ENCODE data around the gene SLAMF9. TPM values are rescaled to one million over a fixed set of nuclear protein-coding genes. Genes with fewer than 3 reads are reported as not detected.

SLAMF9 gene
- total RNA-seq, 1 experiment from 2014 or later: 8.7 TPM

DNA sequence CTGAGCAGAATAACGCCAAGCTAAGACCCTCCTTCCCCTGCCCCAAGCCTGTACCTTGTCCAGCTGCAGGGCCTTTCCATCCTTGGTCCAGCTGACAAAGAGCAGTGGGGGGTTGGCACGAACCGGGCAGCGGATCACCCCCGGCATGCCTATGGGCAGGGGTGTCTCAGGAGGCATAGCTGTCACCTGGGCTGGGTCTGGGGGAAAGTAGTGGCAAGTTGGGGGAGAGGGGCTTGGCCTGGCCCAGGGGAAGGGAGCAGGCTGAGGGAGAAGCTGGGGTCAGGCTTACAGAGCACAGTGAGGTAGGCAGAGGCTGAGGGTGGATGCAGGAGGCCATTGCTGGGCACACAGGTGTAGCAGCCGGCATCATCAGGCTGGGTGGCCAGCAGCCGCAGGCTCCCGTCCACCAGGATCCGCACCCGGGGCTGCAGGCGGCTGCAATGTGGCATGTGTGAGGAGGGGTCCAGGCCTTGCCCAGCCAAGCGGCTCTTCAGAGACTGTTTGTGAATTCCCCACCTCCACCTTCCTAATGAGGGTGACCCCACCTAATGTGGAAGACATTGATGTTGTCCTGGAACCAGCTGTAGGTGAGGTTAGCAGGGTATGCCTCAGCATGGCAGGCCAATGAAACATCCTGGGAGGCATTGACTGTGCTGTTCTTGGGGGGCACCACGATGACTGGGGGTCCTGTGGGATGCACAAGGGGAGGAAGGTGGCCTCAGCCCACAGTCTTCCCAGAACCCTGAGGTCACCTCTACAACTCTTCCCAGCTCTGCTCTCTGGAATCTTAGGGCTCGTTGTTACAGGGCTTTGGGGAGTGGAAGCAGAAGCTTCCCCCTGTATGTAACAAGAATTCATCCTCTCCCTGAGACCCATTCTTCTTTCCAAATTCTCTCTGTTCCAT, 19.6 kb downstream of the SLAMF9 start:
- no peak for DNase-seq
- no peak overlapping the region for H2AFZ ChIP-seq (ENCODE audit: low read length)
- no peak overlapping the region for H3K4me2 ChIP-seq (ENCODE audit: low read length)
- TF ChIP-seq EZH2phosphoT487 (IDR thresholded peaks at IDR 0.05; ENCODE audit: borderline replicate concordance, low read length): no peak
- no peak for TF ChIP-seq CTCF (conservative IDR thresholded peaks at IDR 0.05; ENCODE audit: low read depth, low read length)
- TF ChIP-seq EZH2 (IDR thresholded peaks at IDR 0.05; ENCODE audit: low read length, unreplicated experiment): no peak
- no peaks in the 10 kb centered on the region for H3K79me2 ChIP-seq (ENCODE audit: low read length)
- no peak for ATAC-seq
- H3K9me3 ChIP-seq (ENCODE audit: low read length): no peaks in the 10 kb centered on the region
- CTCF ChIA-PET: interaction anchor here (1.0 to 2.2 kb wide), 3 partner anchors 41 to 73 kb away, joined by 5 to 12 read pairs (median 8); no protein-coding TSS in a partner anchor
- no TSS peak for BruUV-seq (replicated peaks)
- no peak overlapping the region for H3K4me3 ChIP-seq (ENCODE audit: low read length)
- no peaks in the 10 kb centered on the region for H3K27me3 ChIP-seq (ENCODE audit: low read length)
- H3F3A ChIP-seq (ENCODE audit: low read length, unreplicated experiment): no peaks in the 10 kb centered on the region
- no peak overlapping the region for H3K27ac ChIP-seq (ENCODE audit: low read length)
- intact Hi-C loops (cut with micrococcal nuclease): loop anchor here (5.0 kb wide), 1 partner anchor 148 kb away; the partner anchor contains the start of gene KCNJ9
- H3K9ac ChIP-seq (ENCODE audit: low read length): no peak overlapping the region
- POLR2A ChIA-PET (ENCODE audit: unreplicated experiment): interaction anchor here (0.7 kb wide), 1 partner anchor 102 kb away, joined by 5 read pairs; no protein-coding TSS in a partner anchor
- peaks cover 36% of the 10 kb centered on the region for H3K4me1 ChIP-seq (ENCODE audit: insufficient read depth, low read length)
- H3K9me2 ChIP-seq (replicated peaks; ENCODE audit: low read length): no peaks in the 10 kb centered on the region
- H3K36me3 ChIP-seq (ENCODE audit: low read depth, low read length): no peaks in the 10 kb centered on the region
- no peaks in the 10 kb centered on the region for H4K20me1 ChIP-seq (ENCODE audit: low read length)

DNA sequence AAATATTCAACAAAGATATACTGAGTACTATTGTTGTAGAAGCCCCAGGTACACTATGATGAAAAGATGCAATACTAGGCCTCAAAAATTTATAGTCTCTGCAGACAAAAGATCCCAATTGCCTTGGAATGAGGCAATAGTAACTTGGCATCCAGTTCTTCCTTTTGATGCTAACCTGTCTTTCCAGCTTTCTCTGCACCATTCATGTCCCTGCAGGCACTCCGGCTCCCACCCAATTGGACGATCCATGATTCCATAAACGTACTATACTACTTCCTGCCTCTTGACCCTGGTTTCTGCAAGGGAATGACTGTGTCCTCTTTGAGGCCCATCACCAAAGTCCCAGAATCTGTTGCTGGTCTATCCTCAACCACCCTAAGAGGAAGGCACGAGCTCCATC, 20.7 kb downstream of the SLAMF9 start:
- DNase-seq: peak; percentile 30
- intact Hi-C loops (cut with micrococcal nuclease): no loop called here

More for the DNA sequence above, 20.7 kb downstream of the SLAMF9 start:
- Histone ChIP-seq H3K4me2 (ENCODE audit: low read length) (no peak overlapping the region), H3K9me2 (replicated peaks; ENCODE audit: low read length) (no peaks in the 10 kb centered on the region), H3F3A (ENCODE audit: low read length, unreplicated experiment) (no peaks in the 10 kb centered on the region), H3K36me3 (ENCODE audit: low read depth, low read length) (no peaks in the 10 kb centered on the region; the same call in 1 of the 2 replicates), H3K4me3 (ENCODE audit: low read length) (no peak overlapping the region), H3K9ac (ENCODE audit: low read length) (no peak overlapping the region), H3K79me2 (ENCODE audit: low read length) (no peaks in the 10 kb centered on the region), H3K9me3 (ENCODE audit: low read length) (no peaks in the 10 kb centered on the region), H4K20me1 (ENCODE audit: low read length) (no peaks in the 10 kb centered on the region), H3K27ac (ENCODE audit: low read length) (0 out of 2 replicates have a peak overlapping the region, but pooled peaks have one; percentile 6), H3K4me1 (ENCODE audit: insufficient read depth, low read length) (peaks cover 31% of the 10 kb centered on the region), H2AFZ (ENCODE audit: low read length) (no peak overlapping the region), H3K27me3 (ENCODE audit: low read length) (no peaks in the 10 kb centered on the region)
- TF ChIP-seq EZH2 (IDR thresholded peaks at IDR 0.05; ENCODE audit: low read length, unreplicated experiment) (no peak), EZH2phosphoT487 (IDR thresholded peaks at IDR 0.05; ENCODE audit: borderline replicate concordance, low read length) (no peak), CTCF (conservative IDR thresholded peaks at IDR 0.05; ENCODE audit: low read depth, low read length) (no peak)
- ChIA-PET POLR2A (ENCODE audit: unreplicated experiment) (no interaction called here), CTCF (interaction anchor here (2.2 kb wide), 1 partner anchor 74 kb away, joined by 12 read pairs; no protein-coding TSS in a partner anchor)
- ATAC-seq: no peak
- BruUV-seq (replicated peaks): no TSS peak
